ENCODE data around the gene STEAP1.
"Not testable (repeated sequence)": the region's sequence is repeated elsewhere in the genome, so short reads cannot be mapped to it uniquely, and the experiment has no call there.

DNA sequence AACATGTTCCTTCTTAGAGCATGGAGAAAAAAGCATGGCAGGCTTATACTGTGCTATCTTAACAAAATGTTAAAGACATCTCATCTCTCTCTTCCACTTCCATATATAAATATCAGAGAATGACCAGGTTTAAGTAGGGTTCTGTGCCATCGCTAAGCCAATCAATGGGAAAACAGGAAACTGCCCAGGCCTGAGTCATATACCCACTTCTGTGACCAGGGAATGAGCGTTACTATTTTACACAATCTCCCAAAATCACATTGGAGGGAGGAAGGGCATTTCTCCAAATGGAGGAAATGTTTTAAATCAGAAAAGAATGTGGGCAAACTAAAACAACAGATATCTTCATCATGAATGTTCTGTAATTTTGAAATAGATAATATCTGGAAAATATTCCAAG, 3.1 kb downstream of the STEAP1 start:
- TF ChIP-seq, protein P1, sequence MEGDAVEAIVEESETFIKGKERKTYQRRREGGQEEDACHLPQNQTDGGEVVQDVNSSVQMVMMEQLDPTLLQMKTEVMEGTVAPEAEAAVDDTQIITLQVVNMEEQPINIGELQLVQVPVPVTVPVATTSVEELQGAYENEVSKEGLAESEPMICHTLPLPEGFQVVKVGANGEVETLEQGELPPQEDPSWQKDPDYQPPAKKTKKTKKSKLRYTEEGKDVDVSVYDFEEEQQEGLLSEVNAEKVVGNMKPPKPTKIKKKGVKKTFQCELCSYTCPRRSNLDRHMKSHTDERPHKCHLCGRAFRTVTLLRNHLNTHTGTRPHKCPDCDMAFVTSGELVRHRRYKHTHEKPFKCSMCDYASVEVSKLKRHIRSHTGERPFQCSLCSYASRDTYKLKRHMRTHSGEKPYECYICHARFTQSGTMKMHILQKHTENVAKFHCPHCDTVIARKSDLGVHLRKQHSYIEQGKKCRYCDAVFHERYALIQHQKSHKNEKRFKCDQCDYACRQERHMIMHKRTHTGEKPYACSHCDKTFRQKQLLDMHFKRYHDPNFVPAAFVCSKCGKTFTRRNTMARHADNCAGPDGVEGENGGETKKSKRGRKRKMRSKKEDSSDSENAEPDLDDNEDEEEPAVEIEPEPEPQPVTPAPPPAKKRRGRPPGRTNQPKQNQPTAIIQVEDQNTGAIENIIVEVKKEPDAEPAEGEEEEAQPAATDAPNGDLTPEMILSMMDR (IDR thresholded peaks at IDR 0.05; ENCODE audit: poor library complexity): not testable (repeated sequence)
- TF ChIP-seq EZH2phosphoT487 (IDR thresholded peaks at IDR 0.05; ENCODE audit: low read depth, severe bottlenecking, unreplicated experiment); EZH2 (IDR thresholded peaks at IDR 0.05; ENCODE audit: borderline replicate concordance): not testable (repeated sequence)
